ENCODE data around the gene TAGLN.
A peak's percentile ranks its signal among the peaks of the same experiment; 100 is the strongest.

Gene TAGLN

DNA sequence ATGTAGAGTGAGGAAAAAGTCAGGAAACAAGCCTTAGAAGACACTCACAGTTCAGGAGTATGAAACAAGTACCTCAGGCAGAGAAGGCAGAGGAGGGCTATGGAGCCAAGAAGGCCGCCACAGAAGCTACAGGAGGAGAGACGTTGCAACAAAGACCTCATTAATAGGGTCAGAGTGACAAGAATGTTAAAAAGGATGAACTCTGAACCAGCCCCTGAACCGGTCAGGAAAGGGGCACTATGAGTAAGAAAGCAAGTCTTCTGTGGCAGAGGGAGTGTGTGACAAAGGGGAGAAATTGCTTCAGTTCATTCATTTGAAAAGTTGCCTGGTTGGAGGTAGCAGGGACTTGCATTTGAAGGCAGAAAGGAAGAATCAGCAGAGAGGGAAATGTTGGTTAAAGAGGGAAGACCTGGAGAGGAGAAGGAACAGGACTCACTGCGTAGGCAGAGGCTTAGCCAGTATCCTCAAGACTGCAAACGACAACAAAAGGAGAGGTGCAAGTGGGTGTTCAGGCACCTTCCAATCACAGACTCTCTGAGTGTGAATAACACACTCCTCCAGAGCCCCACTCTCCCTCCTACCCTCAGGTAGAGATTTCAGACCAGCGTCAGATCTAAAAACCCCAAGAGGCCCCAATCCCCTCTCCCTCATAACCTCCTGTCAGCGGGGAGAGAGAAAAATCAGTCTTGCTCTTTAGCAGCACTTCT lies 15.4 kb downstream of the TAGLN start:
- no peak for DNase-seq (ENCODE audit: low read depth)

DNA sequence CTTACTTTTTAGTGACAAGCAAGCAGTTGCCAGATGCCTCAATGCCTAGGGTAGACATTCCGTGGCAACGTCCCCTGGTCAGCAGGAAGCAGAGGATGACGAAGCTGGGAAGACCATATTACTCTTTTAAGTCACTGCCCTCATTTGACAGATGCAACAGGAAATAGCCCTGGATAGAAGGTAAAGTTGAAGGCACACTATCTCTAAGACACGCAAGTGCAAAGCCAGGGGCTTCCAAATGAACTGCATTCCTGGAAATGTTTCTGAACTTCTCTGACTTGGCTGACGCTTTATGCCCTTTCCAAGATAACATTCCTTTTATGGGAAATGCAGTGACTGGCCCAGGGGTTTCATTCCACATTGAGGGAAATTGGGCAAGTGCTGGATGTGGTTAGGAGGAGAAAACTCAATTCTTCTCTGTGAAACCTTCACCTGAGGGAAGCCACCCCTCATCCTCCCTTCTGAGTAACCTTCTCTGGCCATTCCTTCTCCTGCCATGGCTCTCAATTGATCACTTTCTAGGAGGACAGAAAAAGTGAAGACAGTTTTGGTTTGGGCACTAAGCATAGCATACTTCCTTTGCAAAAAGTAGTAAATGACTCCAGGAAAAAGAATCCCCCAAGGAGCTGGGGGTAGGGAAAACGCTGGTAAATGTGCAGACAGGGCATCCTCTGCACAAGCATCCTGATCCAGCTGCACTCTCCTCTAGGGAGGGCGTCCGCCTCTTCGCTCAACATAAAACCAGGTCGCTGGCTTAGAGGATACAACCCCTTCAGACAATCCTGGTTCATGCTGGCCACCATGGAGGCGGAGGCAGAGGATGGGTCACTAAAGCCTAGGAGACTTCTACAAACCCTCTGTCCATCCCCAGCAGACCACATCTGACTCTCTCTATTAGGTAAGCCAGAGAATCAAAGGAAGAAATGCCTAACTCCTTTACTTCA lies 18.2 kb downstream of the TAGLN start:
- no peak for DNase-seq (ENCODE audit: low read depth)

- DNase-seq (ENCODE audit: low read depth): no peak
These were observed 19.2 kb downstream of the TAGLN start for GRCh38 chr11:117218133-117218915.

GRCh38 chr11:117219001-117219400 lies 19.8 kb downstream of the TAGLN start:
- no peak for DNase-seq (ENCODE audit: low read depth)

- no peak for DNase-seq (ENCODE audit: low read depth)
These were observed 20.3 kb downstream of the TAGLN start for GRCh38 chr11:117219455-117219854.

DNA sequence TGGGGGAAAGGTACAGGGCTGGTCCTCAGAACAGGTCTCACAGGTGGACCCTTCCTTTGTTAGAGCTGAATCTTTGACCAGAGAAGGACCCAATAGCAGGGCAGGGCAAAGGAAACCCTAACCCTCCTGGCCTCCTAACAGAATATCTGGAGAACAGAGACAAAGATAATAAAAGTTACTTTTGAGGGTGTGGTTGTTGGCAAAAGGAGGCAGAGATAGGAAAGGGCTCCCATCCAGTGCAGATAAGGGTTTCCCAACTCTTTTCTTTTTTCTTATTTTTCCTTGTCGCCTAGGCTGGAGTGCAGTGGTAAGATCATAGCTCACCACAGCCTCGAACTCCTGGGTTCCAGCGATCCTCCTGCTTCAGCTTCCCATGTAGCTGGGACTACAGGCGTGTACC lies 20.8 kb downstream of the TAGLN start:
- no peak for DNase-seq (ENCODE audit: low read depth)

- no peak for DNase-seq (ENCODE audit: low read depth)
These were observed 21.4 kb downstream of the TAGLN start for GRCh38 chr11:117220568-117220967.

- no peak for DNase-seq (ENCODE audit: low read depth)
These were observed 22.0 kb downstream of the TAGLN start for GRCh38 chr11:117220999-117221774.

- DNase-seq (ENCODE audit: low read depth): peak; percentile 87
These were observed 22.8 kb downstream of the TAGLN start for GRCh38 chr11:117221775-117222517.

GRCh38 chr11:117222991-117223740 lies 24.0 kb downstream of the TAGLN start:
- no peak for DNase-seq (ENCODE audit: low read depth)

- DNase-seq (ENCODE audit: low read depth): no peak
These were observed 24.8 kb downstream of the TAGLN start for GRCh38 chr11:117223741-117224689.

GRCh38 chr11:117225553-117226170 lies 26.5 kb downstream of the TAGLN start:
- no peak for DNase-seq (ENCODE audit: low read depth)

DNA sequence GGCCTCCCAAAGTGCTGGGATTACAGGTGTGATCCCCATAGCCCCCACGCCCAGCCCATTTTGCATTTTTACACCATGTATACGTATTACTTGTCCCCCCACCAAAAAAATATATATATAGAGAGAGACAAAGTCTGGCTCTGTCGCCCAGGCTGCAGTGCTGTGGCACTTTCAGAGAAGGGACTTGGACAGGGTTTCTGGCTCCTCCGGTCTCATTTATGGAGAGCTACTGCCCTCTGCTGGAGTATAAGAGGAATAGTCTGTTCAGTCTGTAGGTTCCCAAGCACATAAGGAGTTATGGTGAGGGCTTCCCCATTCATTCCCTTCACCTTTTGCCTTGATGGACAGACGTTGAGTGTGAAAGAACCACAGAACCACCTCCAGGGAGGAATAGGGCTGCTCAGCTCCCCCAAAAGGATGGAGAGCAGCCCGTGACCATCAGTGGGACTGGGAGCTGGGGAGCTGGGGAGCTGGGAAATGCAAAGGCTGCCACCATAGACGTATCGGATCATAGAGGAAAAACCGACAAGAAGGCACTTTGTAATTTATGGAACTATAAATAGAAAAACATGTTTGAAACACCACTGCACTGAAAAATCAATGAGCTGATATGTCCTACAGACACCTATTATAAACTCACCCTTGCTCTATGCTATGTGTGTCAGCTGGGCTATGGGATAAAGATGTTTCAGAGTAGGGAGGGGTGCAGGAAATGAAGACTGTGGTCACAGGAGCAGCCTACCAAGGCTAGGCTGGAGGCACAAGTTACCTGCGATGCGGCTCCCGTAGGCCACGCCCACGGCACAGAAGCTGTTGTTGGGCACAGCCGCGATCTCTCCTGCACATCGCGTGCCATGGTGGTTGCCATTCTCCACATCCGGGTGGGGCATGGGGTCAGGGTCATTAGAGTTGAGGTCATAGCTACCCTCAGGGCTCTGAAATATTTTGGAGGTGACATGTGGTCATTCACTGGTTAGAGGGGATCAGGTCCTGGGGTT lies 27.5 kb downstream of the TAGLN start:
- peak; percentile 68 for DNase-seq (ENCODE audit: low read depth)

GRCh38 chr11:117228091-117228490 lies 28.9 kb downstream of the TAGLN start:
- DNase-seq (ENCODE audit: low read depth): no peak

DNA sequence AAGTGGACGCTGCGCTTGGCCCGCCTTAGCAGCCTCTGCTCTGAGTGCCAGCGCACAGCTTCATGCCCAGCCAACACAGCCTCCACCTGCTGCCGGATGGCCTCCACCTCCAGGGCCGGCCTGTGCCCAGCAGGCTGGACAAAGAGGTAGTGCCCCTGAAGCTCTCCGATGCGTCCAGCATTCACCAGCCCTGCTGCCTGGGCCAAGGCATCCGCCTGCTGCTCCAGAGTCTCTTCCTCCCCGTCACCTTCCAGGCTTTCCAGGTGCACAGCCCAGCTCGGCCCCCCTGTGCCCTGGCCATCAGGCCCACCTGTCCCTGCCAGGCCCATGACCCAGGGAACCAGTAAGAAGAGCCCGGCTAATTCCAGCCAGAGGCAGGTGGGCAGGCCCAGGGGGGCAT lies 30.2 kb downstream of the TAGLN start:
- DNase-seq (ENCODE audit: low read depth): no peak

DNA sequence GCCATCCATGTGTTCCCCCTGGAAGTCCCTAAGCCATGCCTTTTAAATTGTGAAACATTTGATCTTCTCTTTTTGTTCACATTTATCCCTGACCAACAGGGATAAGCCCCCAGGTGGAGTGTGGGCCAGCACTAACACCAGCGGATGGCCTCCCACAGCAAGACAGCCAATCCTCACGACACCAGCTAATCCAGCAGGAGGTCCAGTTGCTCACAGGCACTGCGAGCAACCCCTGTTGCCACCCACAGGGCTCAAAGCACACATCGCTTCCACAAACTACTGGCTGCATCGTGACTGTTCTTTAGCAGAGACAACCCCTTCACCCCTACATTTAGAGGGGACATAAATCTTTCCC lies 30.7 kb downstream of the TAGLN start:
- no peak for DNase-seq (ENCODE audit: low read depth)

DNA sequence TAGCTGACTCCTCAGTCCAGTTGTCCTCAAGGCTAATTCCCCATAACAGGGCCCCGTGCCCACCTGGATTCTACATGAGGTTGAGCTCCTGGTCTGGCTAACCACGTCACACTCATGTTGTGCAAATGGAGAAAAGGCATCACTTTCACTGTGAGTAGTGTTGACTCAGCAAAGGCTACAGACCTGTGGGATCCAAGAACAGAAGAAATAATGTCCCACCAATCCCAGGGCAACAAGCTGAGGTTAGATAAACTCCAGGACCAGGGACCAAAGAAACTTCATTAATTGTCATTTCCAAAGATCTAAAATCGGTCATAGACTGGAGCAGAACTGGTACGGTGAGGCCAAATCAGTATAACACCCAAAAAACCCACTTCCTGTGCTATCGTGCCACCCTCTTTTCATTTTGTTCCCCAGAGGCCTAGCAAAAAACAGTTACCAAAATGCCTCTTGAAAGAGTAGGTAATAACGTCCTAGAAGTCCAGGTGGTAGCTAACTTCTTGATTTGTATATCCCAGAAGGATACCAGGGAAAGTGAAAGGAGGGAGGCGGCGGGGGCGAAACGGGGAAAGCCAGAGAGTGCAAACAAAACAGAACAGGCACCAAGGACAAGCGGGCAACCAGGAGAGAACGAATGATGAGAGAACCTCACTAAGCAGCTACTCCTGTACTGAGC lies 31.3 kb downstream of the TAGLN start:
- no peak for DNase-seq (ENCODE audit: low read depth)

Measured in stromal cell of bone marrow (primary cell).